Measurements from ENCODE around the gene MRPL49. TPM values are rescaled to one million over a fixed set of nuclear protein-coding genes. Genes with fewer than 3 reads are reported as not detected.

The MRPL49 gene
- total RNA-seq, 1 experiment from 2014 or later = 73.4 TPM

GRCh38 chr11:65152122-65152521 is 30.0 kb downstream of the MRPL49 start:
- Histone ChIP-seq H4K5ac (ENCODE audit: insufficient read length, low read depth, low read length) (no peak overlapping the region), H3K18ac (ENCODE audit: insufficient read length, low read depth, low read length) (no peak overlapping the region), H2BK120ac (ENCODE audit: low read depth, low read length, poor library complexity, severe bottlenecking) (no peak overlapping the region), H2AFZ (ENCODE audit: low read length) (no peak overlapping the region), H2BK12ac (ENCODE audit: insufficient read length, low read depth, low read length) (no peak overlapping the region), H4K8ac (replicated peaks; ENCODE audit: insufficient read length, low read depth, low read length) (no peak overlapping the region), H3K79me1 (ENCODE audit: insufficient read depth, low read depth, low read length, poor library complexity, severe bottlenecking) (no peaks in the 10 kb centered on the region), H2BK15ac (ENCODE audit: low read depth, low read length) (no peak overlapping the region), H3K27ac (ENCODE audit: insufficient read length, low read depth, low read length) (no peak overlapping the region), H3K4ac (ENCODE audit: low read depth, low read length) (no peak overlapping the region), H3K23ac (ENCODE audit: insufficient read length, low read depth, low read length) (no peak overlapping the region), H3K4me1 (ENCODE audit: insufficient read depth, low read length) (no peaks in the 10 kb centered on the region), H3K27me3 (ENCODE audit: insufficient read depth, low read length) (no peaks in the 10 kb centered on the region), H4K20me1 (ENCODE audit: control insufficient read depth, insufficient read depth, insufficient read length) (no peaks in the 10 kb centered on the region), H3K79me2 (ENCODE audit: insufficient read depth, low read length) (no peaks in the 10 kb centered on the region), H4K91ac (ENCODE audit: insufficient read length, low read depth, low read length) (no peak overlapping the region), H3K9me3 (ENCODE audit: control insufficient read depth, low read depth, low read length) (no peaks in the 10 kb centered on the region), H3K14ac (ENCODE audit: insufficient read depth, low read length) (no peak overlapping the region), H3K9ac (ENCODE audit: extremely low read depth, insufficient read length, low read length) (no peak overlapping the region), H3K4me2 (ENCODE audit: insufficient read depth, insufficient read length, low read length) (no peak overlapping the region), H3T11ph (ENCODE audit: low read length) (no peak overlapping the region), H3K56ac (ENCODE audit: insufficient read length, low read depth, low read length) (no peak overlapping the region), H2AK5ac (ENCODE audit: insufficient read length, low read length) (no peak overlapping the region), H2BK5ac (ENCODE audit: insufficient read length, low read length) (no peak overlapping the region), H3K23me2 (ENCODE audit: insufficient read length, low read depth, low read length, poor library complexity, severe bottlenecking) (no peaks in the 10 kb centered on the region), H2BK20ac (ENCODE audit: low read depth, low read length, poor library complexity, severe bottlenecking) (no peak overlapping the region)
- Mint-ChIP-seq H3K36me3 (ENCODE audit: insufficient read depth in 1 of 3, low read depth in 3 of 3) (no peaks in the 10 kb centered on the region), H3K4me1 (peaks cover 5 to 6% of the 10 kb centered on the region in 2 experiments; a peak in 3 of 4 replicates), H3K4me3 (no peak overlapping the region), H3K9me3 (peaks cover 3% of the 10 kb centered on the region in 2 experiments; a peak in 3 of 5 replicates), H3K27me3 (ENCODE audit: low read depth) (peaks cover 12% of the 10 kb centered on the region), H3K27ac (no peak overlapping the region)
- DNase-seq = no peak
- no CpG with 5 or more reads among the region's 2 CpGs for whole genome bisulfite sequencing (ENCODE audit: extremely low coverage, insufficient read length, low lambda C conversion rate)
- no peak for TF ChIP-seq CTCF (conservative IDR thresholded peaks at IDR 0.05)
